Progenitor cell of endocrine pancreas (in vitro differentiated cells): ENCODE measurements around the gene PCID2. TPM values are rescaled to one million over a fixed set of nuclear protein-coding genes. Genes with fewer than 3 reads are reported as not detected.
A peak's percentile ranks its signal among the peaks of the same experiment; 100 is the strongest.
"Not testable (repeated sequence)": the region's sequence is repeated elsewhere in the genome, so short reads cannot be mapped to it uniquely, and the experiment has no call there.

ENCODE experiments used
- DNase-seq: peaks from one replicate; pipeline ENCODE4 v3.0.0; 2021; ENCODE audit warnings: low spot score; ENCODE audit not compliant: unreplicated experiment
- H3K27ac Mint-ChIP-seq: 2 replicates; pipeline ENCODE4 v1.8.0; 2021; ENCODE audit warnings: mild to moderate bottlenecking, moderate library complexity, mixed read lengths
- H3K27me3 Mint-ChIP-seq: 2 replicates; pipeline ENCODE4 v1.8.0; 2021; ENCODE audit warnings: mixed read lengths
- H3K36me3 Mint-ChIP-seq: 2 replicates; pipeline ENCODE4 v1.8.0; 2022; ENCODE audit warnings: mixed read lengths; ENCODE audit not compliant: insufficient read depth
- H3K4me1 Mint-ChIP-seq: 2 replicates; pipeline ENCODE4 v1.8.0; 2021; ENCODE audit warnings: low read depth, mixed read lengths
- H3K4me3 Mint-ChIP-seq: 2 replicates; pipeline ENCODE4 v1.8.0; 2021; ENCODE audit warnings: low read depth, mild to moderate bottlenecking, moderate library complexity, mixed read lengths
- H3K9me3 Mint-ChIP-seq: 2 replicates; pipeline ENCODE4 v1.8.0; 2021; ENCODE audit warnings: low read depth, mixed read lengths
- long read RNA-seq: library from polyadenylated mRNA; unstranded; transcript quantifications from one replicate; pipeline ENCODE4 v2.0.0, GENCODE V29; 2020
- total RNA-seq: library from RNA; stranded (reverse); gene quantifications from 2 replicates; pipeline ENCODE4 v1.2.1, GENCODE V29; 2021
- TF ChIP-seq, protein P1 (sequence below): fragments of 200-600 bp; sonication (generic); IDR thresholded peaks from one replicate; pipeline ENCODE4 v1.5.0; 2021; ENCODE audit warnings: antibody characterized with exemption, mild to moderate bottlenecking; ENCODE audit not compliant: unreplicated experiment

The PCID2 gene
- 52.1 and 58.7 TPM in 2 replicates for total RNA-seq
- long read RNA-seq, transcript PCID2-205 (15 exons, 1,654 nt) = minor isoform, 23 of 317 reads
- long read RNA-seq, transcript PCID2-202 (14 exons, 1,898 nt) = major isoform, 201 of 317 reads
- long read RNA-seq, transcript PCID2-206 (15 exons, 1,671 nt) = minor isoform, 23 of 317 reads
- long read RNA-seq, partial matches to known transcripts = 10 of 317 reads
- long read RNA-seq, other reads (novel, unspliced or antisense) = 54 of 317 reads

DNA sequence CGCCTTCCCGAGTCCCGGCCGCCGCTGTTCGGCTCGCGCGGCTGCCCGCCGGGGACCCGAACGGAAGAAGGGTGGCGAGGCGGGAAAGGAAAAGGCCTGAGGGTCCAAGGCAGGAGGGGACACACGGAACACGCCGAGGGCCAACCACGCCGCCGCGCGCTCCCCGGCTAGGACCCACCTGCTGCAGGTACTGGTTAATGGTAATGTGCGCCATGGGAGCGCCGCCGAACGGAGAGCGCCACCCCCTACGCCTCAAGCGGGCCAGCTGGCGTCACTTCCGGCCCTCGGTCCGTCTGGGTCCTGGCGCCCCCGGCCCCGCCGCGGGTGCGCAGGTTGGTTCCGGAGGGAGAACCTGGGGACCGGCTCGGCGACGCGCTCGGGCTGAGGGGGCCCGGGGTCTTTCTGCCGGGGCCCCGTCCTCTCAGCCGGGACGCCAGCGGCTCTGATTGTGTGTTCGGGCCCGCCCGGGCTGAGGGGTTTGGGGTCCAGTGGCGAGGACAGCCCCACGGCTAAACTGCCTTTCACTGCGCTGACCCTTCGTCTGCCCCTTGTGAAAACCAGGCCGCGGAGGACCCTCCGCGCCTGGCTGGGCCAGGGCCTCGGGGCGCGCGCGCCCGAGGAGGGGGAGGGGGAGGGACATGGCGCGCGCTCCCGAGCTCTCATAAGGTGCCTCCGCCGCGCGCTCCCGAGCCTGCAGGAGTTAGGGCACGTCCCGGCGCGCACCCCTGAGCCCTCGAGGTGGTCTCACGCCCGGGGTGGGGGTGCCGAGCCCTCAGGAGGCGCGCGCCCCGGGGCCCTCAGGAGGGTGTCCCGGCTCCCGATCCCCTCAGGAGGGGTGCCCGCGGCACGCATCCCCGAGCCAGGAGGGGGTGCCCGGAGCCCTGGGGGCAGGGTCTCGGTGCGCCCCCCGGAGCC is at the start of gene PCID2:
Gene PCID2, minus strand, starts transcription at position 249 of the 915 bp plus-strand sequence. Its CDS starts 35 bp downstream, at position 214.
- TF ChIP-seq, protein P1, sequence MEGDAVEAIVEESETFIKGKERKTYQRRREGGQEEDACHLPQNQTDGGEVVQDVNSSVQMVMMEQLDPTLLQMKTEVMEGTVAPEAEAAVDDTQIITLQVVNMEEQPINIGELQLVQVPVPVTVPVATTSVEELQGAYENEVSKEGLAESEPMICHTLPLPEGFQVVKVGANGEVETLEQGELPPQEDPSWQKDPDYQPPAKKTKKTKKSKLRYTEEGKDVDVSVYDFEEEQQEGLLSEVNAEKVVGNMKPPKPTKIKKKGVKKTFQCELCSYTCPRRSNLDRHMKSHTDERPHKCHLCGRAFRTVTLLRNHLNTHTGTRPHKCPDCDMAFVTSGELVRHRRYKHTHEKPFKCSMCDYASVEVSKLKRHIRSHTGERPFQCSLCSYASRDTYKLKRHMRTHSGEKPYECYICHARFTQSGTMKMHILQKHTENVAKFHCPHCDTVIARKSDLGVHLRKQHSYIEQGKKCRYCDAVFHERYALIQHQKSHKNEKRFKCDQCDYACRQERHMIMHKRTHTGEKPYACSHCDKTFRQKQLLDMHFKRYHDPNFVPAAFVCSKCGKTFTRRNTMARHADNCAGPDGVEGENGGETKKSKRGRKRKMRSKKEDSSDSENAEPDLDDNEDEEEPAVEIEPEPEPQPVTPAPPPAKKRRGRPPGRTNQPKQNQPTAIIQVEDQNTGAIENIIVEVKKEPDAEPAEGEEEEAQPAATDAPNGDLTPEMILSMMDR = peak; percentile 5
- peak within 1 kb of the TSS; percentile 89 for H3K4me3 Mint-ChIP-seq
- peaks cover 11% of the 10 kb centered on the region for H3K36me3 Mint-ChIP-seq

DNA sequence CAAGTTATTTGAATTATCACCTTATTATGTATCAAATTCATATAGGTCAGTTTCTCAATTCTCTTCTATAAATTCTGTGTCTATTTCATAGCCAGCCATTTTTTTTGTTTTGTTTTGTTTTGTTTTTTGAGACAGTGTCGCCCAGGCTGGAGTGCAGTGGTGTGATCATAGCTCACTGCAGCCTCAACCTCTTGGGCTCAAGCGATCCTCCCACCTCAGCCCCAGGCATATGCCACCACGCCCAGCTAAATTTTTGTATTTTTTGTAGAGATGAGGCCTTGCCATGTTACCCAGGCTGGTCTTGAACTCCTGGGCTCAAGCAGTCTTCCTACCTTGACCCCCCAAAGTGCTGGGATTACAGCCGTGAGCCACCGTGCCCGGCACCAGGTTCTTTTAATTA is 49.4 kb upstream of the PCID2 start:
- not testable (repeated sequence) for H3K9me3 Mint-ChIP-seq, H3K27ac Mint-ChIP-seq, H3K4me3 Mint-ChIP-seq, H3K4me1 Mint-ChIP-seq, H3K27me3 Mint-ChIP-seq, DNase-seq
- H3K36me3 Mint-ChIP-seq = peaks cover 35% of the 10 kb centered on the region

More for the DNA sequence above, at the start of gene PCID2:
- Mint-ChIP-seq H3K9me3 (no peaks in the 10 kb centered on the region), H3K27ac (peak within 1 kb of the TSS; percentile 96), H3K4me1 (peaks cover 18% of the 10 kb centered on the region), H3K27me3 (no peaks in the 10 kb centered on the region)
- DNase-seq = peak; percentile 84

DNA sequence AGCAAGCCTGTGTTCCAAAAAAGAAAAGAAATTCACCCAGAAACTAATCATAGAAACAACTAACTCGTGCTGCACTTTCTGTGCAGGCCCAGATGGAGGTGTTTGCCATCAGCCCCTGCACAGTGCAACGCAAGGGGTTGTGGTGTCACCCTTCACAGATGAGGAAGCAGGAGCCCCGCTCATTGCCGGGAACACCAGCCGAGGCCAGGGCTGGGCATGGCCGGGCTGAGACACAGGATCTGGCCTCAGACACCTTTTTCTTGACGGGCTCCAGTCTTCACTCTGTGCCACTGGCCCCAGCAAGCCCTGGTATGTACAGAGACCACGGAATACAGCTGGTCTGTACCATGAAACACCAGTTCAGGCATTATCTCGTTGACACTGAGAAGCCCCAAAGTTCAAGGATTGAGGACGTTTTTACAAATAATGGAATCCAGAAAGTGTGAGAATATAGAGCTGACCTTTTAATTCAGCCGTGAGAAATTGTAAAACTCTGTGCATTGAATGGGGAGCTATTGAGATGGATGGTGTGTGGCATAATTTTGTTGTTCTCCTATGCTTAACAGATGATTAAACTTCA is 44.1 kb upstream of the PCID2 start:
- Mint-ChIP-seq H3K9me3 (no peaks in the 10 kb centered on the region), H3K27ac (peak overlapping the region; percentile 24), H3K4me1 (no peaks in the 10 kb centered on the region), H3K36me3 (peaks cover 38% of the 10 kb centered on the region), H3K4me3 (no peak overlapping the region), H3K27me3 (no peaks in the 10 kb centered on the region)
- TF ChIP-seq, protein P1 = no peak
- no peak for DNase-seq

DNA sequence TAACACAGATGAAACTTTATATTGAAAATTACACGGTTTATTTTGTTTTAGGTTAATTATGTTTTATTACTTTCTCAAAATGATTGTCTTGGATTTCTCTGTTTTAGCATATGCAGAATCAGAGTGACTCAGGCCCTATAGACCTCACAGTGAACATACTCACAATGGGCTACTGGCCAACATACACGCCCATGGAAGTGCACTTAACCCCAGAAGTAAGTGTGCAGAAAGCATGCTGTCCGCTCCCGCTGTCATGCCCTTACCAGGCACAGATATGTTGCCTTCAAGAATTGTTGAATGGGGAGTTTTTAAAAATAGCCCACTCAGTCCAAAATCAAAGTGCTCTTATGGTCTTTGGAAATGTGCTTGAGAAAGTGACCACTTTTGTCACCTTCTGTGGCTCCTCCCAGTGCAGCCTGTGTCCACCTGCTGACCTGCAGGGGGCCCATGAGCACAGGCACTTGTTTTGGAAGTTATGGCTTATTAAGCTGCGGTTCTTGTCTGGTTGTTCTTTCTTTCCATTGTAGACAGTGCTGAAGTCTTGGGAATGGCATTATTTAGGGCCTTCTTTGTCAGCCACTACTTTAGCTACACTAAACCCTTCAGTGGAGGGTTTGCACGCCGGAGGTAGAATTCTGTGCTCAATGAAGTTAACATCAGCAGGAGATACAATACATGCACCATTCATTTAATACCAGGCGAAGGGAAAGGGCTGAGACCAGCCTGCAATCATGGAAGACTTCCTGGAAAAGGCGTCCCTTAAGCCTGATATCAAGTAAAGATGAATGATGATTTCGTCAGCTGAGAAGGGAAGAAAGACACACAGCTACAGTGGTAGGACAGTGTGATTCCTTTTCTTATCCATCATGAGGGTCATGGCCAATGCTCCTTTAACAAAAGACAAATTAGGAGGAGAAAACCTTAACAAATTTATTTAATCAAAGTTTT is 37.7 kb upstream of the PCID2 start:
- H3K27ac Mint-ChIP-seq = peak overlapping the region; percentile 16
- H3K36me3 Mint-ChIP-seq = peaks cover 43% of the 10 kb centered on the region
- peaks cover 4% of the 10 kb centered on the region for H3K9me3 Mint-ChIP-seq
- no peak for DNase-seq
- TF ChIP-seq, protein P1 = peak; percentile 50
- H3K27me3 Mint-ChIP-seq = no peaks in the 10 kb centered on the region
- H3K4me1 Mint-ChIP-seq = peaks cover 6% of the 10 kb centered on the region
- no peak overlapping the region for H3K4me3 Mint-ChIP-seq

DNA sequence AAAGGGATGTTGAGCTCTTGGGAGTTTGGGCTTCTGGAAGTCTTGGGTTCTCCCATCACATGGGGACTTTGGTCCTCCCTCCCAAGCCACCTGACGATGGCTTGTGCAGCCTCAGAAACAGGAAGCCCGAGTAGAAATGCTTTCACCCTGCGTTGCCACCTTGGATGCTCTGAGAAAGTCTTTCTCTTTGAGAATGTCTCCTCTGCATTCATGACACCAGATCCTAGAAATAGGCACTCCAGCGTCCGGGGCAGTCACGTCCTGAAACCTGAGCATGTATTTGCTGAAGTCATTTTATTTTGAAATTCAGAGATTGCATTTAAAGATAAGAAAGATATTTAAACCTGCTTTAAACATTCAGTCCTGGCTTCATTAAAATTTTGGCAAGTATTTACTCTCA is 35.4 kb upstream of the PCID2 start:
- DNase-seq = no peak
- peaks cover 6% of the 10 kb centered on the region for H3K4me1 Mint-ChIP-seq
- no peaks in the 10 kb centered on the region for H3K27me3 Mint-ChIP-seq
- no peak overlapping the region for H3K27ac Mint-ChIP-seq
- H3K9me3 Mint-ChIP-seq = peaks cover 4% of the 10 kb centered on the region
- peaks cover 39% of the 10 kb centered on the region for H3K36me3 Mint-ChIP-seq
- H3K4me3 Mint-ChIP-seq = no peak overlapping the region
- TF ChIP-seq, protein P1 = no peak

DNA sequence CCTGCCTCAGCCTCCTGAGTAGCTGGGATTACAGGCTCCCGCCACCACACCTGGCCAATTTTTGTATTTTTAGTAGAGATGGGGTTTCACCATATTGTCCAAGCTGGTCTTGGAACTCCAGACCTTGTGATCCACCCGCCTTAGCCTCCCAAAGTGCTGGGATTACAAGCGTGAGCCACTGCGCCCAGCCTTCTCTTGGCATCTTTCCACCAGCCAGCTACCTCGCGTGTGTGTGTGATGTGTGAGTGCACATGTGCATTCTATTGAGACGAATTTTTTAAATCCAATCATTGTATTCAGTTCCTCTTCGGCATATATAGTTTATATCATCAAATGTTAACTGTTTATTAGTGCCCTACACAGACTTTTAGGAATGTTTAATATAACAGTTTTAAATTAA is 33.2 kb upstream of the PCID2 start:
- H3K36me3 Mint-ChIP-seq = peaks cover 36% of the 10 kb centered on the region
- not testable (repeated sequence) for H3K9me3 Mint-ChIP-seq, H3K4me1 Mint-ChIP-seq, H3K27ac Mint-ChIP-seq, H3K27me3 Mint-ChIP-seq, H3K4me3 Mint-ChIP-seq, DNase-seq
